SK-N-SH treated with all-trans-retinoic acid at 6 μM for 48 hours (cell line): Measurements from ENCODE around the gene FAM135A.

Experiments used
- GLIS3 ChIP-seq: fragments of 250-450 bp; sonication (Bioruptor Pico); IDR thresholded peaks from 2 replicates; pipeline ENCODE4 v1.5.0; 2020; ENCODE audit warnings: mild to moderate bottlenecking, moderate library complexity
- PPARA ChIP-seq: fragments of 250-450 bp; sonication (Bioruptor Pico); IDR thresholded peaks from 2 replicates; pipeline ENCODE4 v1.5.0; 2020; ENCODE audit warnings: mild to moderate bottlenecking, borderline replicate concordance
- RARB ChIP-seq: fragments of 250-450 bp; sonication (Bioruptor Pico); IDR thresholded peaks from 2 replicates; pipeline ENCODE4 v1.8.0; 2021; ENCODE audit warnings: mild to moderate bottlenecking, moderate library complexity
- TCF4 ChIP-seq: fragments of 250-450 bp; sonication (Bioruptor Pico); IDR thresholded peaks from 2 replicates; pipeline ENCODE4 v1.8.0; 2021; ENCODE audit warnings: mild to moderate bottlenecking, moderate library complexity, borderline replicate concordance
- ZFP30 ChIP-seq: fragments of 450-650 bp; formaldehyde crosslinking; IDR thresholded peaks from 2 replicates; pipeline ENCODE4 v1.5.0; 2022; ENCODE audit warnings: mild to moderate bottlenecking, moderate library complexity
- ZNF565 ChIP-seq: fragments of 450-650 bp; formaldehyde crosslinking; conservative IDR thresholded peaks from 2 replicates; pipeline ENCODE4 v1.5.0; 2020; ENCODE audit warnings: low read depth, mild to moderate bottlenecking, moderate library complexity
- ZNF70 ChIP-seq: fragments of 450-650 bp; formaldehyde crosslinking; IDR thresholded peaks from 2 replicates; pipeline ENCODE4 v1.5.0; 2020; ENCODE audit warnings: mild to moderate bottlenecking, moderate library complexity

GRCh38 chr6:70412252-70413113 lies 825 bp upstream of the FAM135A start:
- TF ChIP-seq RARB (CRISPR knock-in tag): no peak
- no peak for TF ChIP-seq TCF4 (CRISPR knock-in tag)
- TF ChIP-seq ZFP30 (CRISPR knock-in tag): no peak
- no peak for TF ChIP-seq PPARA
- no peak for TF ChIP-seq ZNF70 (CRISPR knock-in tag)
- no peak for TF ChIP-seq ZNF565
- TF ChIP-seq GLIS3 (CRISPR knock-in tag): no peak
